Sigmoid colon (tissue), 7 donors: ENCODE results near the gene WNT3. TPM values are rescaled to one million over a fixed set of nuclear protein-coding genes. Genes with fewer than 3 reads are reported as not detected.
"Not testable (repeated sequence)": the region's sequence is repeated elsewhere in the genome, so short reads cannot be mapped to it uniquely, and the experiment has no call there.

Source experiments
- DNase-seq: peaks from one replicate; pipeline ENCODE4 v3.0.0-alpha.2; 2019
- H3K27ac ChIP-seq, 4 donors: fragments of 200-600 bp; sonication (generic); one replicate each; pipeline ENCODE4 v1.5.1; 2016 to 2019; ENCODE audit warnings: mild to moderate bottlenecking in 1 of 4
- H3K27me3 ChIP-seq, 3 donors: fragments of 200-600 bp; sonication (generic); one replicate each; pipeline ENCODE4 v1.5.1; 2019; ENCODE audit warnings: mild to moderate bottlenecking in 1 of 3
- H3K36me3 ChIP-seq, 4 donors: fragments of 200-600 bp; sonication (generic); one replicate each; pipeline ENCODE4 v1.5.1; 2016 to 2019
- H3K4me1 ChIP-seq, 4 donors: fragments of 200-600 bp; sonication (generic); one replicate each; pipeline ENCODE4 v1.5.1; 2017 to 2019
- H3K4me3 ChIP-seq, 4 donors: fragments of 200-600 bp; sonication (generic); one replicate each; pipeline ENCODE4 v1.5.1; 2017 to 2019; ENCODE audit warnings: mild to moderate bottlenecking in 2 of 4, moderate library complexity in 1 of 4
- H3K9me3 ChIP-seq, 4 donors: fragments of 200-600 bp in 3 of 4; sonication (generic) in 3 of 4; one replicate each; pipeline versions ENCODE4 v1.5.1 to v1.6.1; 2013 to 2019
- EP300 ChIP-seq, 4 donors: sonication (generic); formaldehyde crosslinking; IDR thresholded peaks; one replicate each; pipeline ENCODE4 v1.6.1; 2017; ENCODE audit warnings: antibody characterized with exemption in 4 of 4
- POLR2A ChIP-seq, 2 donors: fragments of 450-650 bp; IDR thresholded peaks; one replicate each; pipeline ENCODE4 v1.6.1; 2016; ENCODE audit warnings: antibody characterized with exemption in 2 of 2, mild to moderate bottlenecking in 2 of 2, moderate library complexity in 2 of 2
- POLR2AphosphoS5 ChIP-seq, 4 donors: sonication (generic); formaldehyde crosslinking; IDR thresholded peaks; one replicate each; pipeline ENCODE4 v1.6.1; 2017; ENCODE audit warnings: antibody characterized with exemption in 4 of 4
- WGBS, 2 donors: extraction: QIAGEN DNeasy Blood & Tissue Kit; methylation state at CpG; one replicate each; pipeline ENCODE4 v1.1.7; 2013; 5-methylcytosine and 5-hydroxymethylcytosine counted together
- intact Hi-C: fragments of 100-400 bp; cut with DNase I; formaldehyde crosslinking; loops from one replicate; pipeline ENCODE4 v1.15.1; 2023
- polyA plus RNA-seq, 3 donors: library from polyadenylated mRNA; stranded (reverse); fragments of 200-250 nt; gene quantifications; one replicate each; pipeline ENCODE4 v1.2.3, GENCODE V29; 2013
- total RNA-seq, 4 donors: library from RNA; depleted of rRNA; stranded (reverse); fragments of >200 nt; gene quantifications; one replicate each; pipeline ENCODE4 v1.1.0, GENCODE V29; 2016
- TF ChIP-seq, protein P1 (sequence below), 4 experiments: fragments of 450-650 bp in 3 of 4; fragments of 200-600 bp in 1 of 4; IDR thresholded peaks; one replicate each; pipeline ENCODE4 v1.5.1; 2016 to 2019; ENCODE audit warnings: antibody characterized with exemption in 4 of 4, mild to moderate bottlenecking in 3 of 4, moderate library complexity in 2 of 4
- donor health status: healthy with polysubstance abuse.
- donor health status: Bipolar disorder and iron deficiency.
- donor health status: healthy.

The WNT3 gene
- total and polyA plus RNA-seq, 7 donors: under 0.01 to 0.71 (median 0.52) TPM; not detected in 1

DNA sequence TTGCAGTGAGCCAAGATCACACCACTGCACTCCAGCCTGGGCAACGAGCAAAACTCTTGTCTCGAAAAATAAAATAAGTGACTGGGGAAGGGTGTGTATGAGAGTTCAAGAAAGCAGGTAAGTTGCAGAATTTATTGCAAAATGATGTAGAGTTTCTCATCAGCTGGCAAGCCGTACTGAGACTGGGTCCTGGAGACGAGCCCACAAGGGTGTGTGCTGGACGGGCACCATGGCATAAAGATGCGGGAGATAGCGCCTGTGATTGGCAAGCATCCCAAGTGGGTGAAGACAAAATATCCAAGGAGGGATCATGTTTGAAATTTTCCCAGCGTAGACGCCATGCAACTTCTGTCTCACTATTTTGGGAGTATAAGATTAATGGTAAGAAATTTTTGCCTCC, 59.4 kb downstream of the WNT3 start:
- H3K4me3 ChIP-seq: no peak overlapping the region
- peaks cover 0 to 44% (median 8%) of the 10 kb centered on the region in 4 donors for H3K36me3 ChIP-seq
- H3K4me1 ChIP-seq: no peaks in the 10 kb centered on the region
- H3K9me3 ChIP-seq: no peaks in the 10 kb centered on the region
- DNase-seq: no peak
- H3K27ac ChIP-seq: no peak overlapping the region
- 88 to 92% methylated on average over 9 of the region's 9 CpGs for WGBS, 2 donors
- no peaks in the 10 kb centered on the region for H3K27me3 ChIP-seq
- intact Hi-C loops: no loop called here
- no peak for TF ChIP-seq EP300 (IDR thresholded peaks at IDR 0.05)
- TF ChIP-seq, protein P1, sequence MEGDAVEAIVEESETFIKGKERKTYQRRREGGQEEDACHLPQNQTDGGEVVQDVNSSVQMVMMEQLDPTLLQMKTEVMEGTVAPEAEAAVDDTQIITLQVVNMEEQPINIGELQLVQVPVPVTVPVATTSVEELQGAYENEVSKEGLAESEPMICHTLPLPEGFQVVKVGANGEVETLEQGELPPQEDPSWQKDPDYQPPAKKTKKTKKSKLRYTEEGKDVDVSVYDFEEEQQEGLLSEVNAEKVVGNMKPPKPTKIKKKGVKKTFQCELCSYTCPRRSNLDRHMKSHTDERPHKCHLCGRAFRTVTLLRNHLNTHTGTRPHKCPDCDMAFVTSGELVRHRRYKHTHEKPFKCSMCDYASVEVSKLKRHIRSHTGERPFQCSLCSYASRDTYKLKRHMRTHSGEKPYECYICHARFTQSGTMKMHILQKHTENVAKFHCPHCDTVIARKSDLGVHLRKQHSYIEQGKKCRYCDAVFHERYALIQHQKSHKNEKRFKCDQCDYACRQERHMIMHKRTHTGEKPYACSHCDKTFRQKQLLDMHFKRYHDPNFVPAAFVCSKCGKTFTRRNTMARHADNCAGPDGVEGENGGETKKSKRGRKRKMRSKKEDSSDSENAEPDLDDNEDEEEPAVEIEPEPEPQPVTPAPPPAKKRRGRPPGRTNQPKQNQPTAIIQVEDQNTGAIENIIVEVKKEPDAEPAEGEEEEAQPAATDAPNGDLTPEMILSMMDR (IDR thresholded peaks at IDR 0.05): no peak
- no peak for TF ChIP-seq POLR2A (IDR thresholded peaks at IDR 0.05)
- no peak for TF ChIP-seq POLR2AphosphoS5 (IDR thresholded peaks at IDR 0.05)

DNA sequence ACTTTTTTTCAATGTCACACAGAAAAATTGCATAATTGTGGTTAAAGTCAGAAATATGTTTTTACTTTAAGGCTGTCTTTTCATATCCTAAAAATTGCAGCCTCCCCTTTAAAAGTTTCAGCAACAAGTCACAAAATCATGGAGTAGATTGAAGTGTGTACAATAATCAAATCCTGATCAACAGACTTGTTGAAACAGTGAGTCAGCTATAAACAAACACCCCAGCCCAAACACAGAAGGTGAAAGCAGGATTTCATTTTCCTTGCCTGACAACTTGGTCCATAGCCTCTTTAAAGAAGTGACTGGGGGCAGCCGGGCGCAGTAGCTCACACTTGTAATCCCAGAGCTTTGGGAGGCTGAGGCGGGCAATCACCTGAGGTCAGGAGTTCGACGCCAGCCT, 59.9 kb downstream of the WNT3 start:
- intact Hi-C loops: no loop called here
- Histone ChIP-seq H3K4me1 (no peaks in the 10 kb centered on the region), H3K4me3 (no peak overlapping the region), H3K9me3 (no peaks in the 10 kb centered on the region), H3K27ac (no peak overlapping the region), H3K36me3 (peaks cover 0 to 49% (median 8%) of the 10 kb centered on the region in 4 donors), H3K27me3 (no peaks in the 10 kb centered on the region)
- 93 to 95% methylated on average over 5 of the region's 5 CpGs for WGBS, 2 donors
- TF ChIP-seq POLR2A (IDR thresholded peaks at IDR 0.05) (no peak), EP300 (IDR thresholded peaks at IDR 0.05) (no peak), POLR2AphosphoS5 (IDR thresholded peaks at IDR 0.05) (no peak)
- TF ChIP-seq, protein P1 (IDR thresholded peaks at IDR 0.05): no peak
- no peak for DNase-seq

DNA sequence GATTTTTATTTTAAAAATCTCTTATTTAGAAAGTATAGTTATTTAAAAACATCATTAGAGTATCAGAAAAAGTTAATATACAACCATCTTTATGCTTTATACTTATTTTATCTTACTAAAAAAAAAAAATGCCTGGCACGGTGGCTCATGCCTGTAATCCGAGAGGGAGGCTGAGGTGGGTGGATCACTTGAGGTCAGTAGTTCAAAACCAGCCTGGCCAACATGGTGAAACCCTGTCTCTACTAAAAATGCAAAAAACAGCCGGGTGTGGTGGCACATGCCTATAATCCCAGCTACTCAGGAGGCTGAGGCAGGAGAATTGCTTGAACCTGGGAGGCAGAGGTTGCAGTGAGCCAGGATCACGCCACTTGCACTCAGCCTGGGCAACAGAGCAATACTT, 60.9 kb downstream of the WNT3 start:
- DNase-seq, H3K9me3 ChIP-seq, H3K4me1 ChIP-seq, H3K27ac ChIP-seq, H3K4me3 ChIP-seq, H3K27me3 ChIP-seq, intact Hi-C loops: not testable (repeated sequence)
- H3K36me3 ChIP-seq: peaks cover 0 to 58% (median 8%) of the 10 kb centered on the region in 4 donors
- WGBS, 2 donors: 85 to 92% methylated on average over 4 of the region's 4 CpGs

DNA sequence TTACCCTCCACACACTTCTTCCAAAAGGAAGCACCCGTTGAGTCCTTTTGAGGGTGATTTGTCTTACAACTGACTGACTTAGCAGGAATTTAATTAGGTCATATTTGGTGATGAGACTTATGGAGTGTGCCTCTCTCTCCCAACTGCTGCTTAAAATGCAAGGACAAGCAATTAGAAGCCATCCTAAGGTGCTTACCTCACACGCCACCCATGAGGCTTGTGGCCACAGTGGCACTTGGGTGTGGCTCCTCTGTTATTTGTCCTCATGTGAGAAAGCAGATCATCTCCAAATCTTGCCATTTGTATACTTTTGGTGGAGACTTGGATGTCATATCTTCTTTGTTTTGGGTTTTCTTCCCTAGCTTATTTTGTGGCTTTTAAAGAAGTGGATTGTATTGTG, 61.6 kb downstream of the WNT3 start:
- Histone ChIP-seq H3K9me3 (no peaks in the 10 kb centered on the region), H3K4me3 (no peak overlapping the region), H3K4me1 (no peaks in the 10 kb centered on the region), H3K27ac (no peak overlapping the region), H3K36me3 (peaks cover under 1 to 65% (median 10%) of the 10 kb centered on the region in 4 donors), H3K27me3 (no peaks in the 10 kb centered on the region)
- WGBS, 2 donors: 91 to 96% methylated on average over 2 of the region's 2 CpGs
- TF ChIP-seq POLR2AphosphoS5 (IDR thresholded peaks at IDR 0.05) (no peak), EP300 (IDR thresholded peaks at IDR 0.05) (no peak), POLR2A (IDR thresholded peaks at IDR 0.05) (no peak)
- TF ChIP-seq, protein P1 (IDR thresholded peaks at IDR 0.05): no peak
- intact Hi-C loops: no loop called here
- DNase-seq: no peak

DNA sequence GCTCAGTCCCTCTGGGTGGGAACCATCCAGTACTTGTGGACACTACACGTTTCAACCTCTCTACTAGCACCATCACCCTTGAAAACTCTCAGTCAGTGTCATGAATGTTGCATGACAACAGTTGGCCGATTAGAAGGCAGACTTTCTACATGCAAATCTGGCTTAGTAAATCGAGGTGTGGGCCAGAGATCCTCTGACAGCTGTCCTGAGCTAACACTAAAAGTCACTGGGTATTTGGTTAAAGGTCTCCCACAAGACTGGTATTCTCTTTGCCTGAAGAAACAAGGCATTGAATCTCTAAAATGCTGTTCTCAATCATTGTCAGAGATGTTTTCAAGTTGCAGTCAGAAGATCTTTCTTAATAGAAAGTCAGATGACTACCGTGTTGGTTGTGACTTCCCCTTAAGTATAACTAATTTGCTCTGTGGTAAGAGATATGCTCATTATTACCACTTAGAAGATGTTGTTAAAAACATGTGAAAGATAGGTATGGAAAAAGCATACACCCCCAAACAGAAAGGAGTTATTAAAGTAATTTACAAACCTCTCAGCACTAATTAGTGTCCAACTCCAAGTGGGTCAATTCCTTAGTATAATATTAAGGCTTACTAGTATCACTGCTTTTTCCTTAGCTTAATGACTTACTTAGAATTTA, 62.3 kb downstream of the WNT3 start:
- no peak for TF ChIP-seq POLR2AphosphoS5 (IDR thresholded peaks at IDR 0.05)
- TF ChIP-seq, protein P1 (IDR thresholded peaks at IDR 0.05): no peak
- TF ChIP-seq EP300 (IDR thresholded peaks at IDR 0.05): no peak
- TF ChIP-seq POLR2A (IDR thresholded peaks at IDR 0.05): no peak
- no peaks in the 10 kb centered on the region for H3K27me3 ChIP-seq
- no peak for DNase-seq
- H3K9me3 ChIP-seq: no peaks in the 10 kb centered on the region
- H3K36me3 ChIP-seq: peaks cover 7 to 71% (median 13%) of the 10 kb centered on the region in 4 donors
- no peak overlapping the region for H3K4me3 ChIP-seq
- WGBS, 2 donors: 81 to 85% methylated on average over 4 of the region's 4 CpGs
- intact Hi-C loops: no loop called here
- no peaks in the 10 kb centered on the region for H3K4me1 ChIP-seq
- H3K27ac ChIP-seq: no peak overlapping the region
